ENCODE results near the gene INPP4A.

- TF ChIP-seq TOX (CRISPR knock-in tag; IDR thresholded peaks at IDR 0.05; ENCODE audit: borderline replicate concordance), result no peak
- no peak for TF ChIP-seq PATZ1 (CRISPR knock-in tag; IDR thresholded peaks at IDR 0.05; ENCODE audit: borderline replicate concordance)
- no peak for TF ChIP-seq ZNF70 (CRISPR knock-in tag; IDR thresholded peaks at IDR 0.05)
- no peak for TF ChIP-seq ZFP30 (CRISPR knock-in tag; IDR thresholded peaks at IDR 0.05)
- TF ChIP-seq ARNTL (CRISPR knock-in tag; IDR thresholded peaks at IDR 0.05; ENCODE audit: borderline replicate concordance, low read depth), result no peak
- TF ChIP-seq CSRNP3 (CRISPR knock-in tag; IDR thresholded peaks at IDR 0.05), result no peak
- no peak for TF ChIP-seq POU6F1 (CRISPR knock-in tag; IDR thresholded peaks at IDR 0.05; ENCODE audit: borderline replicate concordance, low read depth)
- no peak for TF ChIP-seq CSDC2 (CRISPR knock-in tag; IDR thresholded peaks at IDR 0.05)
- TF ChIP-seq PPARA (CRISPR knock-in tag; IDR thresholded peaks at IDR 0.05; ENCODE audit: borderline replicate concordance), result no peak
- TF ChIP-seq ZNF565 (CRISPR knock-in tag; conservative IDR thresholded peaks at IDR 0.05; ENCODE audit: low read depth), result no peak
- TF ChIP-seq ZFP3 (CRISPR knock-in tag; IDR thresholded peaks at IDR 0.05), result no peak
- no peak for TF ChIP-seq OSR1 (CRISPR knock-in tag; IDR thresholded peaks at IDR 0.05)
- no peak for TF ChIP-seq ZNF8 (CRISPR knock-in tag; IDR thresholded peaks at IDR 0.05)
- TF ChIP-seq SNAI2 (CRISPR knock-in tag; IDR thresholded peaks at IDR 0.05), result no peak
Measured at GRCh38 chr2:98578231-98578630, 133.6 kb downstream of the INPP4A start.

Measured in SK-N-SH treated with all-trans-retinoic acid at 6 μM for 48 hours (cell line).